Measurements from ENCODE around the gene MCU.

DNA sequence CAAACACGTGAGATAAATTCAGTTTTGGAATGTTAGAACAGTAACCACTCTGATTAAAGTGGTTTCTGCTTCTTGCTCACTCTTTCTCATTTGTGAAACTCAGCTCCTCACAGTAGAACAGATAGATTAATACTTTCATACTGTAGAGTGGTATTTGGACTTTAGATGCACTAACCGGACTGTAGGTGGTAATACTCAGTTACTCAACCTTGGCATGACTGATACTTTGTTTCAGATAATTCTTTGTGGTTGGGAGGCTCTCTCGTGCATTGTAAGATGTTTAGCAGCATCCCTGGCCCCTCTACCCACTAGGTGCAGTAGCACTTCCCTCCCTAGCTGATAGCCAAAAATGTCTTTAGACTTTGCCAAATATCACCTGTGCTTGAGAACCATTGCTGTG, 37.6 kb downstream of the MCU start:
- TF ChIP-seq, protein P1, sequence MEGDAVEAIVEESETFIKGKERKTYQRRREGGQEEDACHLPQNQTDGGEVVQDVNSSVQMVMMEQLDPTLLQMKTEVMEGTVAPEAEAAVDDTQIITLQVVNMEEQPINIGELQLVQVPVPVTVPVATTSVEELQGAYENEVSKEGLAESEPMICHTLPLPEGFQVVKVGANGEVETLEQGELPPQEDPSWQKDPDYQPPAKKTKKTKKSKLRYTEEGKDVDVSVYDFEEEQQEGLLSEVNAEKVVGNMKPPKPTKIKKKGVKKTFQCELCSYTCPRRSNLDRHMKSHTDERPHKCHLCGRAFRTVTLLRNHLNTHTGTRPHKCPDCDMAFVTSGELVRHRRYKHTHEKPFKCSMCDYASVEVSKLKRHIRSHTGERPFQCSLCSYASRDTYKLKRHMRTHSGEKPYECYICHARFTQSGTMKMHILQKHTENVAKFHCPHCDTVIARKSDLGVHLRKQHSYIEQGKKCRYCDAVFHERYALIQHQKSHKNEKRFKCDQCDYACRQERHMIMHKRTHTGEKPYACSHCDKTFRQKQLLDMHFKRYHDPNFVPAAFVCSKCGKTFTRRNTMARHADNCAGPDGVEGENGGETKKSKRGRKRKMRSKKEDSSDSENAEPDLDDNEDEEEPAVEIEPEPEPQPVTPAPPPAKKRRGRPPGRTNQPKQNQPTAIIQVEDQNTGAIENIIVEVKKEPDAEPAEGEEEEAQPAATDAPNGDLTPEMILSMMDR (IDR thresholded peaks at IDR 0.05; ENCODE audit: poor library complexity, severe bottlenecking): no peak
- TF ChIP-seq EZH2 (IDR thresholded peaks at IDR 0.05; ENCODE audit: borderline replicate concordance, insufficient read depth, low read length, poor library complexity, severe bottlenecking) (no peak), TAF1 (IDR thresholded peaks at IDR 0.05; ENCODE audit: low read depth) (no peak)

Measured in neural cell (in vitro differentiated cells).